NK-92 treated with Interleukin-12 subunit alpha and Interleukin-12 subunit beta, amount 100 ng/mL, for 24 hours (cell line): Measurements from ENCODE around the gene EVL.

Source experiments
- DNase-seq: peaks from one replicate; lab custom pipeline; 2025; lab: John Stamatoyannopoulos, UW

EVL gene

GRCh38 chr14:100110816-100111215, 45.6 kb downstream of the EVL start:
- DNase-seq, result no peak

- no peak for DNase-seq
These were observed 46.9 kb downstream of the EVL start for GRCh38 chr14:100111931-100112704.

GRCh38 chr14:100114109-100114765, 49.0 kb downstream of the EVL start:
- no peak for DNase-seq

GRCh38 chr14:100115236-100115635, 50.0 kb downstream of the EVL start:
- DNase-seq, result no peak

GRCh38 chr14:100115726-100116125, 50.5 kb downstream of the EVL start:
- no peak for DNase-seq

- DNase-seq, result no peak
These were observed 50.9 kb downstream of the EVL start for GRCh38 chr14:100116134-100116533.

- DNase-seq, result no peak
These were observed 51.8 kb downstream of the EVL start for GRCh38 chr14:100117026-100117425.

- DNase-seq, result no peak
These were observed 52.6 kb downstream of the EVL start for GRCh38 chr14:100117633-100118395.

- DNase-seq, result no peak
These were observed 53.3 kb downstream of the EVL start for GRCh38 chr14:100118396-100119011.

GRCh38 chr14:100119251-100119650, 54.0 kb downstream of the EVL start:
- no peak for DNase-seq

GRCh38 chr14:100120522-100121269, 55.5 kb downstream of the EVL start:
- DNase-seq, result no peak

- no peak for DNase-seq
These were observed 56.6 kb downstream of the EVL start for GRCh38 chr14:100121643-100122480.

GRCh38 chr14:100122481-100123223, 57.4 kb downstream of the EVL start:
- no peak for DNase-seq

GRCh38 chr14:100123618-100124017, 58.4 kb downstream of the EVL start:
- DNase-seq, result no peak

- DNase-seq, result no peak
These were observed 59.4 kb downstream of the EVL start for GRCh38 chr14:100124551-100125088.

- DNase-seq, result no peak
These were observed 61.2 kb downstream of the EVL start for GRCh38 chr14:100126401-100126800.

- DNase-seq, result no peak
These were observed 62.7 kb downstream of the EVL start for GRCh38 chr14:100127853-100128455.

GRCh38 chr14:100128688-100129087, 63.5 kb downstream of the EVL start:
- no peak for DNase-seq

- DNase-seq, result no peak
These were observed 64.0 kb downstream of the EVL start for GRCh38 chr14:100129161-100129589.
